Body of pancreas (tissue), 4 donors: ENCODE measurements around the gene KCND2. TPM values are rescaled to one million over a fixed set of nuclear protein-coding genes. Genes with fewer than 3 reads are reported as not detected.

Experiments used
- ATAC-seq: fragments of 150-250 bp; one replicate; pipeline ENCODE4 v1.9.1; 2016
- DNase-seq, 4 donors: peaks; one replicate each; pipeline ENCODE4 v3.0.0-alpha.2; 2019
- H3K27ac ChIP-seq, 4 donors: fragments of 200-600 bp; sonication (generic); 1 replicate in 3 of 4; 2 replicates in 1 of 4; pipeline versions ENCODE4 v1.5.1 to v1.6.1; 2016 to 2019; ENCODE audit warnings: mild to moderate bottlenecking in 1 of 4, mixed read lengths in 1 of 4, moderate library complexity in 1 of 4
- H3K27me3 ChIP-seq, 2 donors: fragments of 200-600 bp; sonication (generic); one replicate each; pipeline ENCODE4 v1.6.0; 2016; ENCODE audit warnings: mild to moderate bottlenecking in 1 of 2
- H3K36me3 ChIP-seq, 2 donors: fragments of 200-600 bp; sonication (generic); replicated peaks in 1 of 2; 2 replicates each; pipeline ENCODE4 v1.5.1; 2016; ENCODE audit warnings: low read depth in 2 of 2; ENCODE audit not compliant: insufficient read depth in 1 of 2
- H3K4me1 ChIP-seq: fragments of 200-600 bp; sonication (generic); one replicate; pipeline ENCODE4 v1.6.0; 2016
- H3K4me3 ChIP-seq, 2 donors: fragments of 200-600 bp; sonication (generic); 1 replicate in 1 of 2; 2 replicates in 1 of 2; pipeline ENCODE4 v1.5.1; 2016 to 2019
- H3K9me3 ChIP-seq, 3 donors: fragments of 200-600 bp; sonication (generic); 1 replicate in 2 of 3; 2 replicates in 1 of 3; pipeline ENCODE4 v1.5.1; 2016
- POLR2A ChIP-seq, 3 donors: fragments of 450-650 bp; IDR thresholded peaks; one replicate each; pipeline ENCODE4 v1.6.1; 2016; ENCODE audit warnings: antibody characterized with exemption in 3 of 3, mild to moderate bottlenecking in 2 of 3
- WGBS, 2 donors: methylation state at CpG; one replicate each; pipeline ENCODE4 v1.1.5; 2017; 5-methylcytosine and 5-hydroxymethylcytosine counted together
- intact Hi-C: fragments of 100-400 bp; cut with DNase I; formaldehyde crosslinking; loops from one replicate; pipeline ENCODE4 v1.15.1; 2023
- total RNA-seq, 2 donors: library from RNA; depleted of rRNA; stranded (reverse); fragments of >200 nt; gene quantifications; one replicate each; pipeline ENCODE4 v1.1.0, GENCODE V29; 2016
- TF ChIP-seq, protein P1 (sequence below), 7 experiments: fragments of 450-650 bp in 4 of 7; fragments of 200-600 bp in 3 of 7; sonication (generic) in 3 of 7; IDR thresholded peaks; one replicate each; pipeline ENCODE4 v1.5.1; 2016 to 2019; ENCODE audit warnings: antibody characterized with exemption in 7 of 7

The KCND2 gene
- total RNA-seq, 2 donors from 2014 or later, result 0.52 to 0.66 TPM

GRCh38 chr7:120703585-120704240, 430.7 kb downstream of the KCND2 start:
- no peaks in the 10 kb centered on the region for H3K27me3 ChIP-seq
- intact Hi-C loops, result no loop called here
- no peak overlapping the region for H3K27ac ChIP-seq
- no peak for ATAC-seq
- TF ChIP-seq, protein P1, sequence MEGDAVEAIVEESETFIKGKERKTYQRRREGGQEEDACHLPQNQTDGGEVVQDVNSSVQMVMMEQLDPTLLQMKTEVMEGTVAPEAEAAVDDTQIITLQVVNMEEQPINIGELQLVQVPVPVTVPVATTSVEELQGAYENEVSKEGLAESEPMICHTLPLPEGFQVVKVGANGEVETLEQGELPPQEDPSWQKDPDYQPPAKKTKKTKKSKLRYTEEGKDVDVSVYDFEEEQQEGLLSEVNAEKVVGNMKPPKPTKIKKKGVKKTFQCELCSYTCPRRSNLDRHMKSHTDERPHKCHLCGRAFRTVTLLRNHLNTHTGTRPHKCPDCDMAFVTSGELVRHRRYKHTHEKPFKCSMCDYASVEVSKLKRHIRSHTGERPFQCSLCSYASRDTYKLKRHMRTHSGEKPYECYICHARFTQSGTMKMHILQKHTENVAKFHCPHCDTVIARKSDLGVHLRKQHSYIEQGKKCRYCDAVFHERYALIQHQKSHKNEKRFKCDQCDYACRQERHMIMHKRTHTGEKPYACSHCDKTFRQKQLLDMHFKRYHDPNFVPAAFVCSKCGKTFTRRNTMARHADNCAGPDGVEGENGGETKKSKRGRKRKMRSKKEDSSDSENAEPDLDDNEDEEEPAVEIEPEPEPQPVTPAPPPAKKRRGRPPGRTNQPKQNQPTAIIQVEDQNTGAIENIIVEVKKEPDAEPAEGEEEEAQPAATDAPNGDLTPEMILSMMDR (IDR thresholded peaks at IDR 0.05), result no peak
- no peak for TF ChIP-seq POLR2A (IDR thresholded peaks at IDR 0.05)
- H3K4me1 ChIP-seq, result peaks cover 11% of the 10 kb centered on the region
- DNase-seq, result no peak
- no peak overlapping the region for H3K4me3 ChIP-seq
- no peaks in the 10 kb centered on the region for H3K36me3 ChIP-seq
- no peaks in the 10 kb centered on the region for H3K9me3 ChIP-seq
- 32 to 36% methylated on average over 3 of the region's 3 CpGs for WGBS, 2 donors

- H3K4me1 ChIP-seq, result no peaks in the 10 kb centered on the region
- H3K9me3 ChIP-seq, result no peaks in the 10 kb centered on the region
- no peak for DNase-seq
- no peaks in the 10 kb centered on the region for H3K36me3 ChIP-seq
- H3K27me3 ChIP-seq, result no peaks in the 10 kb centered on the region
- TF ChIP-seq, protein P1 (IDR thresholded peaks at IDR 0.05), result no peak
- no peak for TF ChIP-seq POLR2A (IDR thresholded peaks at IDR 0.05)
- ATAC-seq, result no peak
- intact Hi-C loops, result no loop called here
- H3K4me3 ChIP-seq, result no peak overlapping the region
- 55 to 58% methylated on average over 1 of the region's 1 CpG for WGBS, 2 donors
- no peak overlapping the region for H3K27ac ChIP-seq
Measured at GRCh38 chr7:120709252-120709971, 436.4 kb downstream of the KCND2 start.

GRCh38 chr7:120709972-120710320, 437.0 kb downstream of the KCND2 start:
- H3K27me3 ChIP-seq, result no peaks in the 10 kb centered on the region
- no peak for TF ChIP-seq POLR2A (IDR thresholded peaks at IDR 0.05)
- TF ChIP-seq, protein P1 (IDR thresholded peaks at IDR 0.05), result no peak
- intact Hi-C loops, result no loop called here
- no peaks in the 10 kb centered on the region for H3K4me1 ChIP-seq
- H3K9me3 ChIP-seq, result no peaks in the 10 kb centered on the region
- DNase-seq, result no peak
- no peaks in the 10 kb centered on the region for H3K36me3 ChIP-seq
- no peak overlapping the region for H3K27ac ChIP-seq
- no peak overlapping the region for H3K4me3 ChIP-seq
- 67 to 72% methylated on average over 1 of the region's 1 CpG for WGBS, 2 donors
- ATAC-seq, result no peak

- Histone ChIP-seq H3K27me3 (no peaks in the 10 kb centered on the region), H3K9me3 (no peaks in the 10 kb centered on the region), H3K36me3 (no peaks in the 10 kb centered on the region), H3K4me1 (no peaks in the 10 kb centered on the region), H3K27ac (no peak overlapping the region), H3K4me3 (no peak overlapping the region)
- ATAC-seq (no peak), DNase-seq (no peak)
- WGBS, 2 donors, result 61 to 62% methylated on average over 3 of the region's 3 CpGs
- TF ChIP-seq POLR2A (IDR thresholded peaks at IDR 0.05), result no peak
- intact Hi-C loops, result no loop called here
Measured at GRCh38 chr7:120714945-120715344, 442.0 kb downstream of the KCND2 start.

DNA sequence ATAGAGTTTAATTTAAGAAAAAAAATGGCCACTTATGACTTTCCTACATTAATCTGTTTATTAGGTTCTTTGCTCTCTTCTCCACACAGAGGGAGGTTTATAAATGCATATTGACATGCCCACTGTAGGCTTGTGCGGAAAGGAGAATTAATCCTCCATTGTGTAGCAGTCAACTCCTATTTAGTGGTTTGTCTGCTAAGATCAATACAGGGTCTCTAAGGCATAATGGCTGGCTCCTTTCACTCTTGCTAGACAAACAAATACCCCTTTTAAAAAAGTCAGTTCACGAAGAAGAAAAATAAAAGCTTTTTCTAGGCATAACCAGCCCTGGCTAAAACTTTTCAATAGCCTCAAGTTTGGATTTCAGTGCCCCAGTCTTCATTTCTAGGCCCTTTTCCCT, 443.3 kb downstream of the KCND2 start:
- 63 to 66% methylated on average over 2 of the region's 2 CpGs for WGBS, 2 donors
- Histone ChIP-seq H3K27ac (no peak overlapping the region), H3K36me3 (no peaks in the 10 kb centered on the region), H3K27me3 (no peaks in the 10 kb centered on the region), H3K4me3 (no peak overlapping the region), H3K9me3 (no peaks in the 10 kb centered on the region), H3K4me1 (no peaks in the 10 kb centered on the region)
- ATAC-seq (no peak), DNase-seq (no peak)
- intact Hi-C loops, result no loop called here
- TF ChIP-seq POLR2A (IDR thresholded peaks at IDR 0.05), result no peak
- TF ChIP-seq, protein P1 (IDR thresholded peaks at IDR 0.05), result no peak
